ENCODE measurements around the gene WDR54.
A peak's percentile ranks its signal among the peaks of the same experiment; 100 is the strongest.

WDR54 gene

GRCh38 chr2:74471332-74472065 lies 50.0 kb downstream of the WDR54 start:
- H3K4me2 ChIP-seq (ENCODE audit: low read length), result peak overlapping the region; percentile 80
- peak overlapping the region; percentile 84 for H3K27ac ChIP-seq (ENCODE audit: low read length)
- H3K4me1 ChIP-seq (ENCODE audit: low read length), result peaks cover 11% of the 10 kb centered on the region
- TF ChIP-seq EZH2phosphoT487 (IDR thresholded peaks at IDR 0.05; ENCODE audit: low read depth), result no peak
- TF ChIP-seq, protein P1, sequence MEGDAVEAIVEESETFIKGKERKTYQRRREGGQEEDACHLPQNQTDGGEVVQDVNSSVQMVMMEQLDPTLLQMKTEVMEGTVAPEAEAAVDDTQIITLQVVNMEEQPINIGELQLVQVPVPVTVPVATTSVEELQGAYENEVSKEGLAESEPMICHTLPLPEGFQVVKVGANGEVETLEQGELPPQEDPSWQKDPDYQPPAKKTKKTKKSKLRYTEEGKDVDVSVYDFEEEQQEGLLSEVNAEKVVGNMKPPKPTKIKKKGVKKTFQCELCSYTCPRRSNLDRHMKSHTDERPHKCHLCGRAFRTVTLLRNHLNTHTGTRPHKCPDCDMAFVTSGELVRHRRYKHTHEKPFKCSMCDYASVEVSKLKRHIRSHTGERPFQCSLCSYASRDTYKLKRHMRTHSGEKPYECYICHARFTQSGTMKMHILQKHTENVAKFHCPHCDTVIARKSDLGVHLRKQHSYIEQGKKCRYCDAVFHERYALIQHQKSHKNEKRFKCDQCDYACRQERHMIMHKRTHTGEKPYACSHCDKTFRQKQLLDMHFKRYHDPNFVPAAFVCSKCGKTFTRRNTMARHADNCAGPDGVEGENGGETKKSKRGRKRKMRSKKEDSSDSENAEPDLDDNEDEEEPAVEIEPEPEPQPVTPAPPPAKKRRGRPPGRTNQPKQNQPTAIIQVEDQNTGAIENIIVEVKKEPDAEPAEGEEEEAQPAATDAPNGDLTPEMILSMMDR (IDR thresholded peaks at IDR 0.05; ENCODE audit: low read depth, low read length), result no peak
- H4K20me1 ChIP-seq (ENCODE audit: insufficient read depth, low read length), result no peaks in the 10 kb centered on the region
- no peak overlapping the region; the same call in 1 of the 2 replicates for H2AFZ ChIP-seq (ENCODE audit: low read depth, low read length)
- no peaks in the 10 kb centered on the region for H3K27me3 ChIP-seq (ENCODE audit: low read depth, low read length)
- no peaks in the 10 kb centered on the region for H3K9me3 ChIP-seq (ENCODE audit: insufficient read depth, low read length)
- peak overlapping the region; percentile 81 for H3K9ac ChIP-seq (ENCODE audit: low read length)
- peaks cover 10% of the 10 kb centered on the region for H3K79me2 ChIP-seq (ENCODE audit: low read length)
- peak overlapping the region; percentile 81 for H3K4me3 ChIP-seq (ENCODE audit: low read length)
- H3K36me3 ChIP-seq (replicated peaks; ENCODE audit: low read depth, low read length), result peaks cover 16% of the 10 kb centered on the region

DNA sequence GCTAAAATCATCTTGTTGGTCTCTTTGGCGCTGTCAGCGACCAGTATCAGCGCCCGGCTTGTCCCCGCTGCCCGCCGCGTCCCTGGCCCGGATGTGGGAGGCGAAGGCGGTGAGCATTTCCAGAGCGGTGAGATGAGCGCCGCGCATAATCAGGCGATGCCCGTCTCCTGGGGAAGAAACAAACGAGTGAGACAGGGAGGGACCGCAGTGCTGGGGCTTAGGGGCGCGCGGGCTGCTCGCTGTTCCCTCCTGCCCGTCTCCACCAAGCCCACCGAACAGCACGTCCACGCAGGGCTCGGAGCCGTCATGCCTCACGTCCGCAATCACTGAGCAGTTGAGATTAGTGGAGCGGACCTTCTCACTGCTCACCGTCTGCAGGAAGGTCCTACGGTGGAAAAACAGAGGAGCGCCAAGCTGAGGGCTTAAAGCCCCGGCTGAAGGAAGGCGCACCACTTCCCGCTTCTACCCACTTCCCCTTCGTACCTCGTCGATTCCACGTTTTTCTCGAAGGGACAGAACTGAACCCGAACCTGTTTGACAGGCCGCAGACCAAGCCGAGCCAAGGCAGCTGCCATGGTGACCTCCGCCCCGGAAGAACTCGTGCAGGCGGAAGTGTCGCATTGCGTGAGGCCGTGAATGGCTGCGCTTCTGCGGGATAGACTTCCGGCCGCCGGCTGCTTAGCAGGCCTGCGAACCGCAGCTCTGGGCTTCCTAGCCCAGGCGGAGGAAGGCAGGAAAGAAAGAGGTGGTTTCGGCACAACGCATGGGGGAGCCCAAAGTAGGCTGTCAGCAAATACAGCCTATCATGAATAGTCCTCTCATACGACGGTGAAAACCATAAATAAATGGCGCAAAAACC lies 50.8 kb downstream of the WDR54 start, which contains the start of gene MRPL53:
Gene MRPL53, minus strand, starts transcription at position 595 of the 859 bp plus-strand sequence. Its CDS starts 20 bp downstream, at position 575.
- Histone ChIP-seq H3K4me1 (ENCODE audit: low read length) (peaks cover 11% of the 10 kb centered on the region), H3K27me3 (ENCODE audit: low read depth, low read length) (no peaks in the 10 kb centered on the region), H3K4me3 (ENCODE audit: low read length) (peak within 1 kb of the TSS; percentile 81), H3K27ac (ENCODE audit: low read length) (peak within 1 kb of the TSS; percentile 84), H3K9me3 (ENCODE audit: insufficient read depth, low read length) (no peaks in the 10 kb centered on the region), H2AFZ (ENCODE audit: low read depth, low read length) (peak within 1 kb of the TSS; percentile 23; the same call in 1 of the 2 replicates), H3K36me3 (replicated peaks; ENCODE audit: low read depth, low read length) (peaks cover 16% of the 10 kb centered on the region), H3K4me2 (ENCODE audit: low read length) (peak within 1 kb of the TSS; percentile 80), H3K79me2 (ENCODE audit: low read length) (peaks cover 10% of the 10 kb centered on the region), H4K20me1 (ENCODE audit: insufficient read depth, low read length) (no peaks in the 10 kb centered on the region), H3K9ac (ENCODE audit: low read length) (peak within 1 kb of the TSS; percentile 81)
- TF ChIP-seq EZH2phosphoT487 (IDR thresholded peaks at IDR 0.05; ENCODE audit: low read depth), result no peak
- TF ChIP-seq, protein P1 (IDR thresholded peaks at IDR 0.05; ENCODE audit: low read depth, low read length), result no peak

GRCh38 chr2:74472945-74473258 lies 51.4 kb downstream of the WDR54 start:
- TF ChIP-seq, protein P1 (IDR thresholded peaks at IDR 0.05; ENCODE audit: low read depth, low read length), result no peak
- TF ChIP-seq EZH2phosphoT487 (IDR thresholded peaks at IDR 0.05; ENCODE audit: low read depth), result no peak

GRCh38 chr2:74474481-74474880 lies 53.0 kb downstream of the WDR54 start:
- TF ChIP-seq, protein P1 (IDR thresholded peaks at IDR 0.05; ENCODE audit: low read depth, low read length), result no peak
- TF ChIP-seq EZH2phosphoT487 (IDR thresholded peaks at IDR 0.05; ENCODE audit: low read depth), result no peak
- Histone ChIP-seq H3K4me1 (ENCODE audit: low read length) (peaks cover 11% of the 10 kb centered on the region), H3K36me3 (replicated peaks; ENCODE audit: low read depth, low read length) (peaks cover 20% of the 10 kb centered on the region)

More at GRCh38 chr2:74472945-74473258, 51.4 kb downstream of the WDR54 start:
- H3K27ac ChIP-seq (ENCODE audit: low read length), result peak overlapping the region; percentile 84
- H4K20me1 ChIP-seq (ENCODE audit: insufficient read depth, low read length), result no peaks in the 10 kb centered on the region
- H3K9me3 ChIP-seq (ENCODE audit: insufficient read depth, low read length), result no peaks in the 10 kb centered on the region
- peak overlapping the region; percentile 12; the same call in 1 of the 2 replicates for H2AFZ ChIP-seq (ENCODE audit: low read depth, low read length)
- H3K4me3 ChIP-seq (ENCODE audit: low read length), result peak overlapping the region; percentile 81
- peak overlapping the region; percentile 81 for H3K9ac ChIP-seq (ENCODE audit: low read length)
- H3K36me3 ChIP-seq (replicated peaks; ENCODE audit: low read depth, low read length), result peaks cover 20% of the 10 kb centered on the region
- peaks cover 11% of the 10 kb centered on the region for H3K4me1 ChIP-seq (ENCODE audit: low read length)
- H3K4me2 ChIP-seq (ENCODE audit: low read length), result peak overlapping the region; percentile 80
- peaks cover 10% of the 10 kb centered on the region for H3K79me2 ChIP-seq (ENCODE audit: low read length)
- no peaks in the 10 kb centered on the region for H3K27me3 ChIP-seq (ENCODE audit: low read depth, low read length)

More at GRCh38 chr2:74474481-74474880, 53.0 kb downstream of the WDR54 start:
- no peak overlapping the region for H3K27ac ChIP-seq (ENCODE audit: low read length)
- H3K79me2 ChIP-seq (ENCODE audit: low read length), result peaks cover 10% of the 10 kb centered on the region
- H3K9ac ChIP-seq (ENCODE audit: low read length), result no peak overlapping the region
- H3K4me2 ChIP-seq (ENCODE audit: low read length), result no peak overlapping the region
- H3K27me3 ChIP-seq (ENCODE audit: low read depth, low read length), result no peaks in the 10 kb centered on the region
- no peak overlapping the region for H3K4me3 ChIP-seq (ENCODE audit: low read length)
- H2AFZ ChIP-seq (ENCODE audit: low read depth, low read length), result no peak overlapping the region
- H4K20me1 ChIP-seq (ENCODE audit: insufficient read depth, low read length), result no peaks in the 10 kb centered on the region
- H3K9me3 ChIP-seq (ENCODE audit: insufficient read depth, low read length), result no peaks in the 10 kb centered on the region
